ENCODE measurements around the gene NEURL1. TPM values are rescaled to one million over a fixed set of nuclear protein-coding genes. Genes with fewer than 3 reads are reported as not detected.
"Not testable (repeated sequence)": the region's sequence is repeated elsewhere in the genome, so short reads cannot be mapped to it uniquely, and the experiment has no call there.

Gene NEURL1
- total and polyA plus RNA-seq, 4 experiments from 2014 or later = 0.76 to 0.96 (median 0.83) TPM

DNA sequence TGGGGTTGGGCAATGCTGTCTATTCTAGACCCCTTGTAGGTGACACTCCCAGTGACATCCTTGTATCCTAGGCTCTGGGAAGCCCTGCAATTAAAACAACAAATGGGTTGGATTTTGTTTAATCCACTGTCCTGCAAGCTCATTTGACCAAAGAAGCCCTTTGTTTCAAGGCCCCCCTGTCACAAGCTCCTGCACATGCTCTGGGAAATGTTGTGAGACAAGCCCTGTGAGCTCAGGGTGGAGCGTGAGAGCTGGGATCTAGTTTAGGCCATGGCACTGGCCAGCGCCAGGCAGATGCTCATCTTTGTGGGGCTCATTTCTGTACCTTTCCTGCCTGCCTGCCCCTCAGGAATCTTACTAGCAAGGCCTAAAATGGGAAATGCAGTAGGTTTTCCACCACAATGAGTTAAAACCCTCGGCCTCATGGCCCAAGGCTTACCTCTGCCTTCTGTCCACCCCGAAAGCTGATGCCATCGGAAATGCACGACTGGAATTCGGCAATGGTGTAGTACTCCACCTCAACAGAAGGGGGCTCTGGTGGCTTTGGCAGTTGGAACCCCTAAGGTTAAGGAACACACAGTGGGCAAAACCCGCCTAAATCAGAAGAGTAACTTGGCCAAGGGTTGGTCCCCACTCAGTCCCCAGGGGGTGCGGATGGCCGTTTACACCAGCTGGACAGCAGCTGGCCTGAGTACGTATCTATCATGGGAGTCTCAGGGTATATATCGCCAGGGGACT is 112.0 kb downstream of the NEURL1 start:
- Histone ChIP-seq H3K36me3 (ENCODE audit: insufficient read depth, low read length) (no peaks in the 10 kb centered on the region), H3K27me3 (ENCODE audit: insufficient read depth, low read length) (no peaks in the 10 kb centered on the region), H3K4me3 (ENCODE audit: low read length in 2 of 2) (no peak overlapping the region), H3K27ac (ENCODE audit: low read depth, low read length) (no peak overlapping the region), H3K4me1 (ENCODE audit: insufficient read depth, low read length) (no peaks in the 10 kb centered on the region), H3K9me3 (ENCODE audit: control insufficient read depth in 1 of 2, low read length in 2 of 2) (no peaks in the 10 kb centered on the region)
- no peaks in the 10 kb centered on the region for H3K4me1 Mint-ChIP-seq
- DNase-seq = peak; percentile 26 to 53 (median 44)
- H3K9me3 Mint-ChIP-seq = no peaks in the 10 kb centered on the region
- ChIA-PET POLR2A (ENCODE audit: partially characterized antibody) (interaction anchor here (1.5 kb wide), 1 partner anchor 73 kb away, joined by 5 read pairs; no protein-coding TSS in a partner anchor), CTCF (ENCODE audit: partially characterized antibody) (interaction anchor here (0.7 to 4.9 kb wide), 13 partner anchors 9 to 189 kb away, joined by 3 to 103 read pairs (median 4); no protein-coding TSS in a partner anchor)
- H3K27me3 Mint-ChIP-seq = no peaks in the 10 kb centered on the region
- no peak overlapping the region for H3K4me3 Mint-ChIP-seq
- H3K27ac Mint-ChIP-seq = peak overlapping the region in 1 of 7 donors; percentile 57
- peaks cover 2 to 22% of the 10 kb centered on the region in 2 donors for H3K36me3 Mint-ChIP-seq
- intact Hi-C loops (cut with micrococcal nuclease) = loop anchor here (10.0 kb wide), 1 partner anchor 249 kb away; the partner anchor contains the start of gene SH3PXD2A

DNA sequence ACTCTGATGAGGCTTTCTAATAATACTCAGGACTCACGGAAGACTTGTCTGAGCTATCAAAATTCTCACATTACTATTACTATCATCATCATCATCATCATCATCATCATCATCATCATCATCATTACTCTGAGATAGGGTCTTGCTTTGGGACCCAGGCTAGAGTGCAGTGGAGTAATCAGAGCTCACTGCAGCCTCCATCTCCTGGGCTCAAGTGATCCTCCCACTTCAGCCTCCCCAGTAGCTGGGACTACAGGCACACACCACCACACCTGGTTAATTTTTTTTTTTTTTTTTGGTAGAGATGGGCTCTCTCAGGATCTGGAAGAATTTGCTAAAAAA is 112.6 kb downstream of the NEURL1 start:
- H3K27ac Mint-ChIP-seq; H3K4me1 Mint-ChIP-seq; H3K4me3 Mint-ChIP-seq; H3K27ac ChIP-seq (ENCODE audit: low read depth, low read length); H3K4me3 ChIP-seq (ENCODE audit: low read length in 2 of 2); H3K36me3 ChIP-seq (ENCODE audit: insufficient read depth, low read length); H3K4me1 ChIP-seq (ENCODE audit: insufficient read depth, low read length); H3K27me3 ChIP-seq (ENCODE audit: insufficient read depth, low read length); DNase-seq; H3K27me3 Mint-ChIP-seq; H3K9me3 ChIP-seq (ENCODE audit: control insufficient read depth in 1 of 2, low read length in 2 of 2); H3K9me3 Mint-ChIP-seq: not testable (repeated sequence)
- intact Hi-C loops (cut with micrococcal nuclease) = loop anchor here (10.0 kb wide), 1 partner anchor 249 kb away; the partner anchor contains the start of gene SH3PXD2A
- POLR2A ChIA-PET (ENCODE audit: partially characterized antibody) = interaction anchor here (1.5 kb wide), 1 partner anchor 72 kb away, joined by 5 read pairs; no protein-coding TSS in a partner anchor
- CTCF ChIA-PET (ENCODE audit: partially characterized antibody) = interaction anchor here (0.6 to 4.9 kb wide), 16 partner anchors 8 to 190 kb away, joined by 3 to 103 read pairs (median 4); no protein-coding TSS in a partner anchor
- H3K36me3 Mint-ChIP-seq = peaks cover 2 to 24% of the 10 kb centered on the region in 2 donors

DNA sequence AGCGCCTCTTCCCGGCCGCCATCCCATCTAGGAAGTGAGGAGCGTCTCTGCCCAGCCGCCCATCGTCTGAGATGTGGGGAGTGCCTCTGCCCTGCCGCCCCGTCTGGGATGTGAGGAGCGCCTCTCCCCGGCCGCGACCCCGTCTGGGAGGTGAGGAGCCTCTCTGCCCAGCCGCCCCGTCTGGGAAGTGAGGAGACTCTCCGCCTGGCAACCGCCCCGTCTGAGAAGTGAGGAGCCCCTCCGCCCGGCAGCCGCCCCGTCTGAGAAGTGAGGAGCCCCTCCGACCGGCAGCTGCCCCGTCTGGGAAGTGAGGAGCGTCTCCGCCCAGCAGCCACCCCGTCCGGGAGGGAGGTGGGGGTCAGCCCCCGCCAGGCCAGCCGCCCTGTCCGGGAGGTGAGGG is 113.5 kb downstream of the NEURL1 start:
- H3K4me3 ChIP-seq (ENCODE audit: low read length in 2 of 2); H3K9me3 ChIP-seq (ENCODE audit: control insufficient read depth in 1 of 2, low read length in 2 of 2): not testable (repeated sequence)

DNA sequence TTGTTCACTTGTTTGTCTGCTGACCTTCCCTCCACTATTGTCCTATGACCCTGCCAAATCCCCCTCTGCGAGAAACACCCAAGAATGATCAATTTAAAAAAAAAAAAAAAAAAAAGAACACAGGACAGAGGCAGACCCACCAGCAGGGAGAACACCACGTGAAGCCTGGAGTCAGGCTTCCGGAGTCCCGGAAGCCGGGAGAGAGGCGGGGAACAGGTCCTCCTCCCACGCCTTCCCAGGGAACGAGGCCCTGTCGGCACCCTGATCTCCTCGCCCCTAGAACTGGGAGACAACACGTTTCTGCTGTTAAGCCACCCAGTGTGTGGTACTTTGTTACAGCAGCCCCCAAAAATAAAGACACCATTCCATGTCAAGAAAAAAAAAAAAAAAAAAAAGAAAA is 114.6 kb downstream of the NEURL1 start:
- POLR2A ChIA-PET (ENCODE audit: partially characterized antibody); H3K9me3 ChIP-seq (ENCODE audit: control insufficient read depth in 1 of 2, low read length in 2 of 2): not testable (repeated sequence)

More for the DNA sequence above, 113.5 kb downstream of the NEURL1 start:
- H3K36me3 Mint-ChIP-seq = peaks cover 6 to 31% of the 10 kb centered on the region in 2 donors
- H3K4me1 ChIP-seq (ENCODE audit: insufficient read depth, low read length); H3K4me3 Mint-ChIP-seq; CTCF ChIA-PET (ENCODE audit: partially characterized antibody); H3K27ac ChIP-seq (ENCODE audit: low read depth, low read length); H3K36me3 ChIP-seq (ENCODE audit: insufficient read depth, low read length); DNase-seq; H3K4me1 Mint-ChIP-seq; H3K9me3 Mint-ChIP-seq; H3K27me3 ChIP-seq (ENCODE audit: insufficient read depth, low read length); H3K27me3 Mint-ChIP-seq; POLR2A ChIA-PET (ENCODE audit: partially characterized antibody); H3K27ac Mint-ChIP-seq: not testable (repeated sequence)
- intact Hi-C loops (cut with micrococcal nuclease) = loop anchor here (10.0 kb wide), 1 partner anchor 248 kb away; the partner anchor contains the start of gene SH3PXD2A

DNA sequence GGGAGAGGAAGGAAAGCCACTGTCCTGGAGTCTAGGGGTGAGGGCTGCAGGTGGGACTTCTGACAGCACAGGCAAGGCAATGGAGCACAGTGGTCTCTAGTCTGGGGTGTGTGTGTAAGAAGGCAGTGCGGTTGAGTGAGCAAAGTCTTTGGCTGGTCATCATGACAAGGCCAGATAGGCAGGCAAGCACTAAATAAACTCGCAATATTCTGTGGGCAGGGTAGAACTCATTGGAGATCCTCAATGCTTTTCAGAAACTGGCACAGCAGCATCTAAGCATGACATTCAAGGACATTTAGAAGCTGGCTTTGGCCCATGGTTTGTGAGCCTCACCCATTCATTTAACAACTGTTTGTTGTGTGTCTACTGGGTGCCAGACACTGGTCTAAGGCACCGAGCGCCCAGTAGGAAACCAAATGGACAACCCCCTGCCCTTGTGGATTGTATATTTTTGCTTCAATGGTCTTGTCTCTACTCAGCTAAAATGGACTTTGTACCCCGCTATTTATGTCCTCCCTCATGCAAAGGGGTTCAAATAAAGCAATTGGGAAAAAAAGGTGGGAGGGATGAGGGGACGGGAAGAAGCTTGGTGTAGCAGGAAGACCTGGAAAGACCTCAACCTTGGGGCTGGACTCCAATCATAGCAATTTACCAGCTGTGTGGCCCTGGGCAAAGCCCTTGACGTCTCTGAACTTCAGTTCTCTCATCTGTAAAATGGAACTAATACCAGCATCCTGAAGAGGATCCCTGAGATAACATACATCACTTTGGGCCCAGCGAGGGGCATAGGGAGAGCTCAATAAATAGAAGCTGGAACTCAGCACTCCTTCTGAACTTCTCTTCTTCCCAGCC is 116.0 kb downstream of the NEURL1 start:
- H3K27ac Mint-ChIP-seq = peak overlapping the region in 1 of 7 donors; percentile 55
- H3K36me3 ChIP-seq (ENCODE audit: insufficient read depth, low read length) = peaks cover 6% of the 10 kb centered on the region
- no peak overlapping the region for H3K4me3 ChIP-seq (ENCODE audit: low read length in 2 of 2)
- H3K9me3 Mint-ChIP-seq = peaks cover 0 to 2% (median 0%) of the 10 kb centered on the region in 8 donors
- H3K4me3 Mint-ChIP-seq = peak overlapping the region in 1 of 8 donors; percentile 41
- intact Hi-C loops (cut with micrococcal nuclease) = loop anchor here (10.0 kb wide), 1 partner anchor 245 kb away; the partner anchor contains the start of gene SH3PXD2A
- H3K27ac ChIP-seq (ENCODE audit: low read depth, low read length) = no peak overlapping the region
- ChIA-PET POLR2A (ENCODE audit: partially characterized antibody) (interaction anchor here (0.8 kb wide), 1 partner anchor 25 kb away, joined by 4 read pairs; no protein-coding TSS in a partner anchor), CTCF (ENCODE audit: partially characterized antibody) (interaction anchor here (4.6 kb wide), 1 partner anchor 77 kb away, joined by 28 read pairs; no protein-coding TSS in a partner anchor)
- H3K9me3 ChIP-seq (ENCODE audit: control insufficient read depth in 1 of 2, low read length in 2 of 2) = no peaks in the 10 kb centered on the region
- no peaks in the 10 kb centered on the region for H3K27me3 Mint-ChIP-seq
- no peaks in the 10 kb centered on the region for H3K4me1 Mint-ChIP-seq
- peaks cover 4 to 35% of the 10 kb centered on the region in 2 donors for H3K36me3 Mint-ChIP-seq
- H3K27me3 ChIP-seq (ENCODE audit: insufficient read depth, low read length) = no peaks in the 10 kb centered on the region
- no peaks in the 10 kb centered on the region for H3K4me1 ChIP-seq (ENCODE audit: insufficient read depth, low read length)
- no peak for DNase-seq

More for the DNA sequence above, 114.6 kb downstream of the NEURL1 start:
- not testable (repeated sequence) for H3K27ac ChIP-seq (ENCODE audit: low read depth, low read length); H3K9me3 Mint-ChIP-seq; H3K4me1 Mint-ChIP-seq; H3K27me3 ChIP-seq (ENCODE audit: insufficient read depth, low read length); H3K4me1 ChIP-seq (ENCODE audit: insufficient read depth, low read length); DNase-seq; H3K36me3 ChIP-seq (ENCODE audit: insufficient read depth, low read length); H3K4me3 Mint-ChIP-seq; H3K4me3 ChIP-seq (ENCODE audit: low read length in 2 of 2); H3K27me3 Mint-ChIP-seq
- CTCF ChIA-PET (ENCODE audit: partially characterized antibody) = interaction anchor here (4.6 kb wide), 1 partner anchor 78 kb away, joined by 28 read pairs; no protein-coding TSS in a partner anchor
- intact Hi-C loops (cut with micrococcal nuclease) = loop anchor here (10.0 kb wide), 1 partner anchor 247 kb away; the partner anchor contains the start of gene SH3PXD2A
- Mint-ChIP-seq H3K27ac (peak overlapping the region in 1 of 7 donors; percentile 53), H3K36me3 (peaks cover 6 to 32% of the 10 kb centered on the region in 2 donors)

DNA sequence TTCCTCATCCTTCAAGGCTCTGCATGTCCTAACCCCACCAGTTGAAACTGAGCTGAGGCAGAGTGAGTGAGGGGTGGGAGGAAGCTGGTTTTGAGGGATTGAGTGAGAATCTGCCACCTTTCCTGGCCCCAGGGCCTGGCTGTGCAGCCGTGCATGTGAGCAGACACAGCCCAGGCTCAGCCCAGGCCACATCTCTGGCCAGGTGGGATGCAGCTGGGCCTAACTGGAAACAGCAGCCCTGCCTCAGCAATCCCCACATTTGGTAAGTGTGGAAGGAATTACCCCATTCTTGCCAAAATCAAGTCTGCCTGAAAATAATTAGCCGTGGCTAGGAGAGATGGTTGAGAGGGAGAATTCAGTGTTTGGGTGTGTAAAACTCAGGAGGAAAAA is 116.6 kb downstream of the NEURL1 start:
- CTCF ChIA-PET (ENCODE audit: partially characterized antibody) = interaction anchor here (4.6 kb wide), 1 partner anchor 76 kb away, joined by 28 read pairs; no protein-coding TSS in a partner anchor
- POLR2A ChIA-PET (ENCODE audit: partially characterized antibody) = interaction anchor here (0.8 kb wide), 1 partner anchor 26 kb away, joined by 4 read pairs; no protein-coding TSS in a partner anchor
- Histone ChIP-seq H3K27me3 (ENCODE audit: insufficient read depth, low read length) (no peaks in the 10 kb centered on the region), H3K4me3 (ENCODE audit: low read length in 2 of 2) (no peak overlapping the region), H3K27ac (ENCODE audit: low read depth, low read length) (no peak overlapping the region), H3K36me3 (ENCODE audit: insufficient read depth, low read length) (peaks cover 6% of the 10 kb centered on the region), H3K4me1 (ENCODE audit: insufficient read depth, low read length) (no peaks in the 10 kb centered on the region), H3K9me3 (ENCODE audit: control insufficient read depth in 1 of 2, low read length in 2 of 2) (no peaks in the 10 kb centered on the region)
- intact Hi-C loops (cut with micrococcal nuclease) = no loop called here
- H3K9me3 Mint-ChIP-seq = peaks cover 0 to 2% (median 0%) of the 10 kb centered on the region in 8 donors
- H3K4me3 Mint-ChIP-seq = no peak overlapping the region
- peaks cover 4 to 37% of the 10 kb centered on the region in 2 donors for H3K36me3 Mint-ChIP-seq
- H3K27me3 Mint-ChIP-seq = no peaks in the 10 kb centered on the region
- peak overlapping the region in 2 of 7 donors; percentile 55 to 64 for H3K27ac Mint-ChIP-seq
- H3K4me1 Mint-ChIP-seq = no peaks in the 10 kb centered on the region
- DNase-seq = no peak

Data from CD4-positive, alpha-beta memory T cell (primary cell).